PC-9 (cell line): ENCODE results near the gene TOP1. TPM values are rescaled to one million over a fixed set of nuclear protein-coding genes. Genes with fewer than 3 reads are reported as not detected.
A peak's percentile ranks its signal among the peaks of the same experiment; 100 is the strongest.

ENCODE experiments used
- BruUV-seq: library from RNA; stranded (reverse); fragments of 400-500 nt; replicated peaks from 2 replicates; lab custom pipeline; 2021; lab: Mats Ljungman, UMichigan
- CTCF ChIA-PET: fragments of 300-600 bp; sonication (Branson Sonifier 250); formaldehyde crosslinking; loops from one replicate; lab custom pipeline; 2022; ENCODE audit warnings: antibody characterized with exemption; lab: Charles Lee
- POLR2A ChIA-PET: fragments of 300-600 bp; sonication (Branson Sonifier 250); formaldehyde crosslinking; loops from one replicate; lab custom pipeline; 2022; ENCODE audit warnings: antibody characterized with exemption; ENCODE audit not compliant: unreplicated experiment; lab: Charles Lee
- DNase-seq, 2 experiments: peaks; one replicate each; pipeline versions ENCODE4 v3.0.0 to v3.0.0-alpha.2; 2015 to 2022; ENCODE audit warnings: mixed read lengths in 1 of 2
- H2AFZ ChIP-seq: fragments of 200-600 bp; sonication (generic); 2 replicates; pipeline ENCODE4 v1.8.1; 2017; ENCODE audit warnings: antibody characterized with exemption
- H3F3A ChIP-seq: fragments of 200-600 bp; sonication (generic); 2 replicates; pipeline ENCODE4 v1.8.1; 2017; ENCODE audit warnings: antibody characterized with exemption, mild to moderate bottlenecking, low read depth; ENCODE audit not compliant: insufficient read depth
- H3K27ac ChIP-seq: fragments of 200-600 bp; sonication (generic); 2 replicates; pipeline ENCODE4 v1.6.1; 2016; ENCODE audit warnings: mixed run types
- H3K27me3 ChIP-seq: fragments of 200-600 bp; sonication (generic); 2 replicates; pipeline ENCODE4 v1.6.1; 2016; ENCODE audit warnings: low read depth, mixed run types; ENCODE audit not compliant: insufficient read depth
- H3K36me3 ChIP-seq: fragments of 200-600 bp; sonication (generic); 2 replicates; pipeline ENCODE4 v1.6.1; 2016; ENCODE audit warnings: low read depth, mixed run types
- H3K4me1 ChIP-seq: fragments of 200-600 bp; sonication (generic); replicated peaks from 2 replicates; pipeline ENCODE4 v1.6.1; 2016; ENCODE audit warnings: mixed run types; ENCODE audit not compliant: insufficient read depth
- H3K4me2 ChIP-seq: fragments of 200-600 bp; sonication (generic); 2 replicates; pipeline ENCODE4 v1.6.1; 2017; ENCODE audit warnings: mixed run types
- H3K4me3 ChIP-seq: fragments of 200-600 bp; sonication (generic); 2 replicates; pipeline ENCODE4 v1.6.1; 2016; ENCODE audit warnings: mixed run types
- H3K79me2 ChIP-seq: fragments of 200-600 bp; sonication (generic); 2 replicates; pipeline ENCODE4 v1.6.1; 2017; ENCODE audit warnings: low read depth, mixed run types
- H3K9me2 ChIP-seq: fragments of 200-600 bp; sonication (generic); 2 replicates; pipeline ENCODE4 v1.8.1; 2017; ENCODE audit warnings: mild to moderate bottlenecking; ENCODE audit not compliant: insufficient read depth
- H3K9me3 ChIP-seq: fragments of 200-600 bp; sonication (generic); 2 replicates; pipeline ENCODE4 v1.8.1; 2016; ENCODE audit warnings: low read depth; ENCODE audit not compliant: insufficient read depth
- H4K20me1 ChIP-seq: fragments of 200-600 bp; sonication (generic); 2 replicates; pipeline ENCODE4 v1.8.1; 2017; ENCODE audit not compliant: insufficient read depth
- EZH2 ChIP-seq: fragments of 200-600 bp; sonication (generic); IDR thresholded peaks from 2 replicates; pipeline ENCODE4 v1.8.0; 2017; ENCODE audit warnings: antibody characterized with exemption, low read depth
- intact Hi-C: fragments of 100-400 bp; cut with micrococcal nuclease; formaldehyde crosslinking; loops from one replicate; pipeline ENCODE4 v1.10.0; 2022; ENCODE audit not compliant: unreplicated experiment
- total RNA-seq: library from RNA; stranded (reverse); gene quantifications from 2 replicates; pipeline ENCODE4 v1.2.3, GENCODE V29; 2021
- TF ChIP-seq, protein P1 (sequence below): fragments of 200-600 bp; sonication (generic); conservative IDR thresholded peaks from 2 replicates; pipeline ENCODE4 v1.6.1; 2017; ENCODE audit warnings: mixed run types, antibody characterized with exemption, mild to moderate bottlenecking, moderate library complexity

The TOP1 gene
- total RNA-seq, 1 experiment from 2014 or later, result 55.8 TPM

DNA sequence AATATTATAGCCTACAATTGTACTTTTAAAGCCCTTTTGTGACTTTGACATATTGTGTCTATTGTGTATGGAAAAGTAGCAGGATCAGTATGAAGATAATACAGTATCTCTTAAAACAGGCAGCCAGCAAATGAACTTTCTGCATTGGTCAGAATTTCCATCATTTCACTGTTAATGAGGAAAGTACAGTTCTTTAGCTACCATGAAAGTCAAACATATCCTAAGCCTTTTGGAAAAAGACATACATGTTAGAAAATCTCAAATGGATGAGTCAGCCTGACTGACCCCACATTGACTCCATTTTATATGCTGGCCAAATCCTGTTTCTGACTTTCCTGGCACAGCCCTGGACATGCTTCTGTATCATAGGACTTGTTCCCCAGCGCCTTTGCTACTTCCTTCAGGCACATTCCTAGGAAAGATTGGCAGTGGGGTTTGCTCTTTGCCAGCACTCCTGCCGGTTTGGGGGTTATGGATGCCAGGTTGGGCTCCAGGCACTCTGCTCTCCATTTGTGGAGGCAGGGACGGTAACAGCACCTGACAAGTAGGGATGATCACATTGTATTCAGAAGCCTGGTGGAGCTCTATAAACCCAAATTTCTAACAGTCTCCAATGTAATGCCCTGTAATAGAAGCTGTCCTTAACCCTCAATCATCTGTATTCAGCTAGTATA is 43.7 kb downstream of the TOP1 start:
- Histone ChIP-seq H2AFZ (no peak overlapping the region), H4K20me1 (peaks cover 22% of the 10 kb centered on the region), H3K9me2 (no peaks in the 10 kb centered on the region), H3K79me2 (peaks cover 89% of the 10 kb centered on the region), H3K27ac (peak overlapping the region; percentile 15; the same call in 1 of the 2 replicates), H3K36me3 (peaks cover 33% of the 10 kb centered on the region), H3K27me3 (no peaks in the 10 kb centered on the region), H3K9me3 (no peaks in the 10 kb centered on the region), H3K4me1 (peaks cover 12% of the 10 kb centered on the region), H3K4me3 (no peak overlapping the region), H3K4me2 (no peak overlapping the region), H3F3A (peaks cover 55% of the 10 kb centered on the region)
- TF ChIP-seq, protein P1, sequence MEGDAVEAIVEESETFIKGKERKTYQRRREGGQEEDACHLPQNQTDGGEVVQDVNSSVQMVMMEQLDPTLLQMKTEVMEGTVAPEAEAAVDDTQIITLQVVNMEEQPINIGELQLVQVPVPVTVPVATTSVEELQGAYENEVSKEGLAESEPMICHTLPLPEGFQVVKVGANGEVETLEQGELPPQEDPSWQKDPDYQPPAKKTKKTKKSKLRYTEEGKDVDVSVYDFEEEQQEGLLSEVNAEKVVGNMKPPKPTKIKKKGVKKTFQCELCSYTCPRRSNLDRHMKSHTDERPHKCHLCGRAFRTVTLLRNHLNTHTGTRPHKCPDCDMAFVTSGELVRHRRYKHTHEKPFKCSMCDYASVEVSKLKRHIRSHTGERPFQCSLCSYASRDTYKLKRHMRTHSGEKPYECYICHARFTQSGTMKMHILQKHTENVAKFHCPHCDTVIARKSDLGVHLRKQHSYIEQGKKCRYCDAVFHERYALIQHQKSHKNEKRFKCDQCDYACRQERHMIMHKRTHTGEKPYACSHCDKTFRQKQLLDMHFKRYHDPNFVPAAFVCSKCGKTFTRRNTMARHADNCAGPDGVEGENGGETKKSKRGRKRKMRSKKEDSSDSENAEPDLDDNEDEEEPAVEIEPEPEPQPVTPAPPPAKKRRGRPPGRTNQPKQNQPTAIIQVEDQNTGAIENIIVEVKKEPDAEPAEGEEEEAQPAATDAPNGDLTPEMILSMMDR, result no peak
- no peak for TF ChIP-seq EZH2
- DNase-seq, result peak; percentile 33 to 52
- CTCF ChIA-PET, result interaction anchor here (0.8 to 1.1 kb wide), 2 partner anchors 27 to 82 kb away, joined by 3 to 5 read pairs; no protein-coding TSS in a partner anchor
- BruUV-seq, result no TSS peak
- intact Hi-C loops, result no loop called here
- POLR2A ChIA-PET, result no interaction called here

DNA sequence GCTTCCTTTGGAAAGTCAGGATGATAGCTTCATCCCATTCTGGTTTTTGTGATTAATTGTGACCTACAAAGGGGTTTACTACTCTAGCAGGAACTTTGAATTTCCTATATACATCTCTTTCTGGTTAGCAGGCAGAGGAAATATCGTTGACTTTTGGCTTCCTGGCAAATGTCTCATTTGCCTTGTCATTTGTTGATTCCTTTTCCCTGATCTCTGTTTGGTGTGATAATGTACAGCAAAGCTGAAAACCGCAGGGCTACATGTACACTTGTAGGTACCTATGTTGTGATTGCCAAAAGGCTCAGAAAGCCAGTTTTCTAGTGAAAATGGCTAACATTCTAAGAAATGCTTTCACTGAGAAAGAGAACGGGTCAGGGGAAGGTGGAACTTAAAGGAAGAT is 44.3 kb downstream of the TOP1 start:
- Histone ChIP-seq H3K36me3 (peaks cover 34% of the 10 kb centered on the region), H3K4me2 (no peak overlapping the region), H3K27ac (peak overlapping the region; percentile 15; the same call in 1 of the 2 replicates), H3K9me2 (no peaks in the 10 kb centered on the region), H3F3A (peaks cover 58% of the 10 kb centered on the region), H3K9me3 (no peaks in the 10 kb centered on the region), H3K27me3 (no peaks in the 10 kb centered on the region), H4K20me1 (peaks cover 16% of the 10 kb centered on the region), H2AFZ (no peak overlapping the region), H3K4me3 (no peak overlapping the region), H3K79me2 (peaks cover 83% of the 10 kb centered on the region), H3K4me1 (peaks cover 14% of the 10 kb centered on the region)
- ChIA-PET POLR2A (no interaction called here), CTCF (interaction anchor here (0.8 to 1.1 kb wide), 2 partner anchors 28 to 82 kb away, joined by 3 to 5 read pairs; no protein-coding TSS in a partner anchor)
- no peak for DNase-seq
- no TSS peak for BruUV-seq
- intact Hi-C loops, result no loop called here
- TF ChIP-seq EZH2, result no peak
- TF ChIP-seq, protein P1, result no peak

DNA sequence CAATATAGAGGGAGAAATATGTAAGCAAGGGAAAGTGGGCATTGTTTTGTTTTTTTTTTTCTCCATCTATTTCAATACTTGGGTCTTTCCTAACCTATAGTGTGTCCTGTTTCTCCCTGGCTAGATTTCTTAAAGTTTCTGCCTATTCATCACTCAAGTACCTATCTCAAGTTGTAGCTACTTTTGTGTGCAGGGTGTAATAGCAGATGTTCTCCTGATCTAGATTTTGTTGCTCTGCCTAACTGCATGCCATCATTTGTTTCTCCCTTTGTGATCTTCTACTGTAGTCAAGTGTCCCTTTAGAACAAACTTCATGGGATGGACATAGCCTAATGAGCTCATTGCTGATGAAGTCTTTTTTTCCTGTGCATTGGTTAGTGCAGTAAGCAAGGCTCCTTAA is 45.8 kb downstream of the TOP1 start:
- Histone ChIP-seq H3K27me3 (no peaks in the 10 kb centered on the region), H3K4me3 (no peak overlapping the region), H3K9me3 (no peaks in the 10 kb centered on the region), H2AFZ (no peak overlapping the region), H3K79me2 (peaks cover 67% of the 10 kb centered on the region), H3K36me3 (peaks cover 34% of the 10 kb centered on the region), H3K9me2 (no peaks in the 10 kb centered on the region), H3F3A (peaks cover 68% of the 10 kb centered on the region), H4K20me1 (peaks cover 12% of the 10 kb centered on the region), H3K4me2 (no peak overlapping the region), H3K27ac (no peak overlapping the region), H3K4me1 (peaks cover 24% of the 10 kb centered on the region)
- intact Hi-C loops, result no loop called here
- CTCF ChIA-PET, result interaction anchor here (1.0 to 1.8 kb wide), 2 partner anchors 82 to 84 kb away, joined by 3 to 9 read pairs; no protein-coding TSS in a partner anchor
- DNase-seq, result no peak
- BruUV-seq, result no TSS peak
- TF ChIP-seq EZH2, result no peak
- TF ChIP-seq, protein P1, result no peak
- POLR2A ChIA-PET, result no interaction called here
